Astrocyte (in vitro differentiated cells and primary cell): ENCODE results near the gene SLC30A4. TPM values are rescaled to one million over a fixed set of nuclear protein-coding genes. Genes with fewer than 3 reads are reported as not detected.

ENCODE experiments used
- DNase-seq: peaks from one replicate; pipeline ENCODE4 v3.0.0-alpha.2; 2010; ENCODE audit warnings: low read depth
- FAIRE-seq: peaks from 2 replicates; lab custom pipeline; 2011; peaks lifted over from hg19 to GRCh38; lab: Jason Lieb, UNC
- H2AFZ ChIP-seq: 2 replicates; pipeline ENCODE4 v1.6.0; 2012; ENCODE audit warnings: low read depth, low read length, inconsistent platforms
- H3K27ac ChIP-seq: 2 replicates; pipeline ENCODE4 v1.5.1; 2011; ENCODE audit warnings: low read depth, low read length, inconsistent platforms
- H3K27me3 ChIP-seq: 2 replicates; pipeline ENCODE4 v1.6.0; 2011; ENCODE audit warnings: low read length, inconsistent platforms; ENCODE audit not compliant: insufficient read depth
- H3K36me3 ChIP-seq: 2 replicates; pipeline ENCODE4 v1.5.1; 2011; ENCODE audit warnings: low read length, inconsistent platforms; ENCODE audit not compliant: insufficient read depth
- H3K4me1 ChIP-seq: 2 replicates; pipeline ENCODE4 v1.5.1; 2011; ENCODE audit warnings: low read length, inconsistent platforms; ENCODE audit not compliant: insufficient read depth
- H3K4me2 ChIP-seq: 2 replicates; pipeline ENCODE4 v1.6.0; 2012; ENCODE audit warnings: low read length, inconsistent platforms
- H3K4me3 ChIP-seq: 2 replicates; pipeline ENCODE4 v1.5.1; 2011; ENCODE audit warnings: low read depth, mild to moderate bottlenecking, low read length, inconsistent platforms; ENCODE audit not compliant: insufficient read depth
- H3K79me2 ChIP-seq: 2 replicates; pipeline ENCODE4 v1.6.0; 2012; ENCODE audit warnings: mild to moderate bottlenecking, low read length, inconsistent platforms; ENCODE audit not compliant: insufficient read depth
- H3K9ac ChIP-seq: 2 replicates; pipeline ENCODE4 v1.6.0; 2012; ENCODE audit warnings: mild to moderate bottlenecking, low read length, inconsistent platforms
- H3K9me3 ChIP-seq: 2 replicates; pipeline ENCODE4 v1.5.1; 2012; ENCODE audit warnings: low read depth, mild to moderate bottlenecking, low read length, inconsistent platforms; ENCODE audit not compliant: insufficient read depth
- H4K20me1 ChIP-seq: 2 replicates; pipeline ENCODE4 v1.6.0; 2012; ENCODE audit warnings: low read length, inconsistent platforms; ENCODE audit not compliant: insufficient read depth
- H3K27ac Mint-ChIP-seq: one replicate; pipeline ENCODE4 v1.8.0; 2021; ENCODE audit warnings: mild to moderate bottlenecking, mixed read lengths; ENCODE audit not compliant: unreplicated experiment
- H3K27me3 Mint-ChIP-seq: one replicate; pipeline ENCODE4 v1.8.0; 2021; ENCODE audit warnings: low read depth, mixed read lengths; ENCODE audit not compliant: unreplicated experiment
- H3K36me3 Mint-ChIP-seq: one replicate; pipeline ENCODE4 v1.8.0; 2021; ENCODE audit warnings: low read depth, mixed read lengths; ENCODE audit not compliant: unreplicated experiment
- H3K4me1 Mint-ChIP-seq: one replicate; pipeline ENCODE4 v1.8.0; 2021; ENCODE audit warnings: low read depth, mixed read lengths; ENCODE audit not compliant: unreplicated experiment
- H3K4me3 Mint-ChIP-seq: one replicate; pipeline ENCODE4 v1.8.0; 2021; ENCODE audit warnings: mild to moderate bottlenecking, moderate library complexity, mixed read lengths; ENCODE audit not compliant: unreplicated experiment
- H3K9me3 Mint-ChIP-seq: one replicate; pipeline ENCODE4 v1.8.0; 2021; ENCODE audit warnings: mild to moderate bottlenecking, mixed read lengths; ENCODE audit not compliant: unreplicated experiment
- CTCF ChIP-seq: IDR thresholded peaks from 2 replicates; pipeline ENCODE4 v1.5.1; 2011; ENCODE audit warnings: low read depth, mild to moderate bottlenecking, inconsistent platforms, low read length, moderate library complexity; ENCODE audit not compliant: insufficient read depth
- EZH2 ChIP-seq: IDR thresholded peaks from 2 replicates; pipeline ENCODE4 v1.6.1; 2012; ENCODE audit warnings: mild to moderate bottlenecking, low read length, inconsistent platforms; ENCODE audit not compliant: insufficient read depth
- total RNA-seq: library from RNA; stranded (reverse); gene quantifications from 2 replicates; pipeline ENCODE4 v1.2.1, GENCODE V29; 2021

The SLC30A4 gene
- total RNA-seq, 1 donor from 2014 or later: 8.0 TPM

DNA sequence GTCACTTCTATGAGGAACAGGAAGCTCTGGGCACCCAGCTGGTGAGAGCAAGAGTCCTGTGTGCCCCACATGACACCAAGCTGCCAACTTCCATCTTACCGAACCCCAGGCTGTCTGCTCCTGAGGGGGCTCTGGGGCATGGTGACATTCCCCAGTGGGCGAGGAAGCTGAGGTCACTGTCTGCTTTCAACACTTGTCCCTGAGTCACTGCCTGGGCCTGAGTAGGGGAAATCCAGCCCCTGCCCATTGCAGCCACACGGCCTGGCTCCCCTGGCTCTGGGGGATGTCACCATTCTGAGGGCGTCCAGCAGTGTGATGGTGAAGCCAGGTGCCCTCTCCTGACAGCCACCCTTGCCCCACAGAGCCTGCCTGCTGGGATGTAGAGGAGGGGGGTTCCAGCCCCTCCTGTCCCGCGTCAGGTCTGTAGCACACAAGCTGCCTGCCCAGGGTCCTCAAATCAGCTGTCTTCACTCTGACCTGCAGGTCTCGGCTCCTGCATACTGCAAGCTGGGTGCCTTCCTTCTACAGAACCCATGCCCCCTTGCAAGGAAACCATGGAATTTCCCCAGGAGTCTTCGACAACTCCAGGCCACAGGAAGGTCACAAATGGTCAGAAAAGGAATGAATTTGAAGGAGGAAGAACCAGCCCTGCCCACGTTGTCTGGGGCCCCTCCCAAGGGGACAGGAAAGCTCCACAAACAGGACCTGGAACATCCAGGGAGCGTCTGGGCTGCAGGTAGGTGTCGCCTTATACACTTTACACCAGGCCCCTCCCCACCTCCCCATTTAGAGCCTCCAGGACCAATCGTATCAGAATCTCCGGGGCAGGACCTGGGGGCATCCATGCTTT lies 74.3 kb downstream of the SLC30A4 start:
- DNase-seq (no peak), FAIRE-seq (no peak)
- peaks cover 10% of the 10 kb centered on the region for H3K4me1 ChIP-seq
- no peak overlapping the region for H3K4me3 ChIP-seq
- Mint-ChIP-seq H3K36me3 (peaks cover 9% of the 10 kb centered on the region), H3K27ac (no peak overlapping the region), H3K9me3 (peaks cover 11% of the 10 kb centered on the region), H3K4me3 (no peak overlapping the region), H3K27me3 (no peaks in the 10 kb centered on the region), H3K4me1 (peaks cover 16% of the 10 kb centered on the region)
- no peaks in the 10 kb centered on the region for H3K79me2 ChIP-seq
- H2AFZ ChIP-seq: peak overlapping the region; percentile 34
- peaks cover 5% of the 10 kb centered on the region for H3K9me3 ChIP-seq
- H3K27ac ChIP-seq: no peak overlapping the region
- H3K4me2 ChIP-seq: peak overlapping the region; percentile 2
- H3K36me3 ChIP-seq: no peaks in the 10 kb centered on the region
- no peaks in the 10 kb centered on the region for H3K27me3 ChIP-seq
- H4K20me1 ChIP-seq: no peaks in the 10 kb centered on the region
- TF ChIP-seq EZH2 (no peak), CTCF (no peak)
- no peak overlapping the region for H3K9ac ChIP-seq

DNA sequence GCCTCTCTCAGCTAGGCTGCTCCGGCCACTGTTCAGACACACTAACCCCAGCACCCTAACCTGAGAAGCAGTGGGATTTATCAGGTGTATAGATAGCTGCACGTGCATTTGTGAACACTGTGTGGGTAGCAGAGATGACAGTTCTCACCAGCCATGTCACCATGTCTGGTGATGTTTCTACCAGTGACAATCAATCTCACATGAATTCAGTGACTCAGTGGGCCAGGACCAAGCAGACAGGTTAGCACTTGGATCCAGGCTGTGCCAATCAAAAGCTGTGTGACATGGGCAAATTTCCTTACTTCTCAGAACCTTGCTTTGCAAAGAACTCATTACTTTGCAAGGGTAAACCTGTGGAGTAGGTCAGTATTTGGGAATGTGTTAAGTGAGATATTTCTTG lies 78.9 kb downstream of the SLC30A4 start:
- Mint-ChIP-seq H3K27me3 (no peaks in the 10 kb centered on the region), H3K27ac (no peak overlapping the region), H3K4me3 (no peak overlapping the region), H3K9me3 (no peaks in the 10 kb centered on the region), H3K4me1 (peaks cover 24% of the 10 kb centered on the region), H3K36me3 (no peaks in the 10 kb centered on the region)
- Histone ChIP-seq H3K4me2 (no peak overlapping the region), H3K9me3 (no peaks in the 10 kb centered on the region), H3K27ac (no peak overlapping the region), H2AFZ (no peak overlapping the region), H3K79me2 (no peaks in the 10 kb centered on the region), H3K9ac (no peak overlapping the region), H3K4me1 (peaks cover 8% of the 10 kb centered on the region), H3K27me3 (no peaks in the 10 kb centered on the region), H3K36me3 (no peaks in the 10 kb centered on the region), H4K20me1 (no peaks in the 10 kb centered on the region), H3K4me3 (no peak overlapping the region)
- no peak for FAIRE-seq
- DNase-seq: no peak
- TF ChIP-seq EZH2 (no peak), CTCF (no peak)

DNA sequence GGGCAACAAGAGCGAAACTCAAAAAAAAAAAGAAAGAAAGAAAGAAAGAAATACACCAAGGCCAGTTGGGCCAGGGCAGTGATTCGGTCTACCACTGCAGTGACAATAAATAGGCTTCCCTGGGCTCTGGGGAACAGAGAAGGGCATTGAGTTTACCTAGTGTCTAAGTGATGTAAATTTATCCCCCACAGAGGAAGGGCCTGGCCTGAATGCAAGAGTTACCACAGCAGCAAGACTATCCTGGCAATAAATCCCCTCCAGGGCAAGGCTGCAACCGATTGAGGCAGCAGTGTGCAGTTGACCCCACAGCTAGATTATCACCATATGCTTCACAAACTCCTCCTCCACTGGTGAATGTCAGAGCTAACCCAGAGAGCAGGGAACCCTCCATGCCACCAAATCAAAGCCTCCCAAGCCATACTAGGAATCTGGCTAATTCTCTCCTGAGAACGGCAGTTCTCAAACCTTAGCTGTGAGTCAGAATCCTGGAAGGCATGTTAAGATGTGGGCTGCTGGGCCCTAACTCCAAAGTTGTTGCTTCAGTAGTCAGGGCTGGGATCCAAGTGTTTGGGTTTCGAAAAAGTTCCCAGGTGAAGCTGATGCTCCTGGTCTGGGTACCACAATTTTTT lies 79.9 kb downstream of the SLC30A4 start:
- Mint-ChIP-seq H3K4me3 (peak overlapping the region; percentile 25), H3K4me1 (peaks cover 17% of the 10 kb centered on the region), H3K36me3 (no peaks in the 10 kb centered on the region), H3K9me3 (no peaks in the 10 kb centered on the region), H3K27me3 (no peaks in the 10 kb centered on the region), H3K27ac (peak overlapping the region; percentile 90)
- no peaks in the 10 kb centered on the region for H3K36me3 ChIP-seq
- no peaks in the 10 kb centered on the region for H3K9me3 ChIP-seq
- H3K79me2 ChIP-seq: no peaks in the 10 kb centered on the region
- H4K20me1 ChIP-seq: no peaks in the 10 kb centered on the region
- H3K4me1 ChIP-seq: no peaks in the 10 kb centered on the region
- TF ChIP-seq CTCF (no peak), EZH2 (no peak)
- peak; percentile 81 for DNase-seq
- H3K4me3 ChIP-seq: no peak overlapping the region
- peak overlapping the region; percentile 13 for H2AFZ ChIP-seq
- no peak overlapping the region for H3K4me2 ChIP-seq
- no peaks in the 10 kb centered on the region for H3K27me3 ChIP-seq
- no peak overlapping the region for H3K9ac ChIP-seq
- H3K27ac ChIP-seq: no peak overlapping the region
- no peak for FAIRE-seq
